Parathyroid adenoma (tissue), 2 donors: Measurements from ENCODE around the gene CNOT4.
"Not testable (repeated sequence)": the region's sequence is repeated elsewhere in the genome, so short reads cannot be mapped to it uniquely, and the experiment has no call there.

Experiments
- H2AFZ ChIP-seq: fragments of 300-600 bp; sonication (generic); one replicate; pipeline ENCODE4 v1.7.0; 2017; ENCODE audit warnings: antibody characterized with exemption, mild to moderate bottlenecking
- H3K27ac ChIP-seq: fragments of 300-600 bp; sonication (generic); one replicate; pipeline ENCODE4 v1.7.0; 2017
- H3K27me3 ChIP-seq: fragments of 300-600 bp; sonication (generic); one replicate; pipeline ENCODE4 v1.7.0; 2017; ENCODE audit warnings: low read length; ENCODE audit not compliant: control insufficient read depth, insufficient read depth
- H3K36me3 ChIP-seq: fragments of 300-600 bp; sonication (generic); one replicate; pipeline ENCODE4 v1.7.0; 2017; ENCODE audit warnings: low read length; ENCODE audit not compliant: control insufficient read depth, insufficient read depth
- H3K4me1 ChIP-seq: fragments of 300-600 bp; sonication (generic); one replicate; pipeline ENCODE4 v1.7.0; 2017; ENCODE audit warnings: control low read depth
- H3K4me2 ChIP-seq: fragments of 300-600 bp; sonication (generic); one replicate; pipeline ENCODE4 v1.7.0; 2017; ENCODE audit warnings: low read length
- H3K4me3 ChIP-seq: fragments of 300-600 bp; sonication (generic); one replicate; pipeline ENCODE4 v1.7.0; 2017; ENCODE audit warnings: low read depth, low read length
- H3K79me2 ChIP-seq: fragments of 300-600 bp; sonication (generic); one replicate; pipeline ENCODE4 v1.7.0; 2017; ENCODE audit warnings: control low read depth
- H3K9ac ChIP-seq: fragments of 300-600 bp; sonication (generic); one replicate; pipeline ENCODE4 v1.7.0; 2017; ENCODE audit warnings: mild to moderate bottlenecking
- H3K9me3 ChIP-seq: fragments of 300-600 bp; sonication (generic); one replicate; pipeline ENCODE4 v1.7.0; 2017; ENCODE audit warnings: low read length; ENCODE audit not compliant: control insufficient read depth
- CTCF ChIP-seq: fragments of 300-600 bp; sonication (generic); IDR thresholded peaks from one replicate; pipeline ENCODE4 v1.7.0; 2017; ENCODE audit warnings: antibody characterized with exemption, mild to moderate bottlenecking
- donor health status: primary hyperparathyroidism.

The CNOT4 gene

GRCh38 chr7:135481598-135481979 is 28.3 kb downstream of the CNOT4 start:
- Histone ChIP-seq H3K9ac (no peak overlapping the region), H3K4me2 (no peak overlapping the region), H2AFZ (no peak overlapping the region), H3K4me1 (no peaks in the 10 kb centered on the region), H3K9me3 (no peaks in the 10 kb centered on the region), H3K27ac (no peak overlapping the region), H3K36me3 (no peaks in the 10 kb centered on the region), H3K4me3 (no peak overlapping the region), H3K27me3 (no peaks in the 10 kb centered on the region), H3K79me2 (peaks cover 15% of the 10 kb centered on the region)
- no peak for TF ChIP-seq CTCF

GRCh38 chr7:135480966-135481597 is 28.8 kb downstream of the CNOT4 start:
- H3K27ac ChIP-seq = no peak overlapping the region
- no peak overlapping the region for H3K9ac ChIP-seq
- H2AFZ ChIP-seq = no peak overlapping the region
- no peaks in the 10 kb centered on the region for H3K4me1 ChIP-seq
- H3K27me3 ChIP-seq = no peaks in the 10 kb centered on the region
- TF ChIP-seq CTCF = no peak
- peaks cover 13% of the 10 kb centered on the region for H3K79me2 ChIP-seq
- no peaks in the 10 kb centered on the region for H3K9me3 ChIP-seq
- H3K36me3 ChIP-seq = no peaks in the 10 kb centered on the region
- H3K4me3 ChIP-seq = no peak overlapping the region
- H3K4me2 ChIP-seq = no peak overlapping the region

- no peak overlapping the region for H2AFZ ChIP-seq
- no peak overlapping the region for H3K27ac ChIP-seq
- H3K4me3 ChIP-seq = no peak overlapping the region
- TF ChIP-seq CTCF = no peak
- no peak overlapping the region for H3K4me2 ChIP-seq
- H3K4me1 ChIP-seq = no peaks in the 10 kb centered on the region
- H3K27me3 ChIP-seq = no peaks in the 10 kb centered on the region
- no peaks in the 10 kb centered on the region for H3K9me3 ChIP-seq
- H3K9ac ChIP-seq = no peak overlapping the region
- peaks cover 28% of the 10 kb centered on the region for H3K79me2 ChIP-seq
- no peaks in the 10 kb centered on the region for H3K36me3 ChIP-seq
Observed at GRCh38 chr7:135475521-135475920, 34.4 kb downstream of the CNOT4 start.

GRCh38 chr7:135469705-135470104 is 40.2 kb downstream of the CNOT4 start:
- H3K4me3 ChIP-seq, H3K9me3 ChIP-seq, H3K4me2 ChIP-seq, H2AFZ ChIP-seq, H3K9ac ChIP-seq, H3K27ac ChIP-seq, H3K4me1 ChIP-seq, H3K36me3 ChIP-seq, H3K27me3 ChIP-seq: not testable (repeated sequence)
- H3K79me2 ChIP-seq = peaks cover 39% of the 10 kb centered on the region

- TF ChIP-seq CTCF = no peak
Observed at GRCh38 chr7:135467207-135467711, 42.6 kb downstream of the CNOT4 start.

More at GRCh38 chr7:135467207-135467711, 42.6 kb downstream of the CNOT4 start:
- no peak overlapping the region for H3K4me2 ChIP-seq
- no peak overlapping the region for H2AFZ ChIP-seq
- H3K4me1 ChIP-seq = no peaks in the 10 kb centered on the region
- no peaks in the 10 kb centered on the region for H3K9me3 ChIP-seq
- H3K4me3 ChIP-seq = no peak overlapping the region
- H3K79me2 ChIP-seq = peaks cover 43% of the 10 kb centered on the region
- no peaks in the 10 kb centered on the region for H3K36me3 ChIP-seq
- no peak overlapping the region for H3K9ac ChIP-seq
- no peaks in the 10 kb centered on the region for H3K27me3 ChIP-seq
- no peak overlapping the region for H3K27ac ChIP-seq
